GM21390 (cell line): ENCODE data around the gene RASL11B.
A peak's percentile ranks its signal among the peaks of the same experiment; 100 is the strongest.
"Not testable (repeated sequence)": the region's sequence is repeated elsewhere in the genome, so short reads cannot be mapped to it uniquely, and the experiment has no call there.

Experiments used
- ATAC-seq: cut with Tn5 transposase; IDR thresholded peaks from one replicate; pipeline ENCODE4 v1.9.1; 2021; ENCODE audit not compliant: unreplicated experiment

RASL11B gene, protein sequence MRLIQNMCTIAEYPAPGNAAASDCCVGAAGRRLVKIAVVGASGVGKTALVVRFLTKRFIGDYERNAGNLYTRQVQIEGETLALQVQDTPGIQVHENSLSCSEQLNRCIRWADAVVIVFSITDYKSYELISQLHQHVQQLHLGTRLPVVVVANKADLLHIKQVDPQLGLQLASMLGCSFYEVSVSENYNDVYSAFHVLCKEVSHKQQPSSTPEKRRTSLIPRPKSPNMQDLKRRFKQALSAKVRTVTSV

DNA sequence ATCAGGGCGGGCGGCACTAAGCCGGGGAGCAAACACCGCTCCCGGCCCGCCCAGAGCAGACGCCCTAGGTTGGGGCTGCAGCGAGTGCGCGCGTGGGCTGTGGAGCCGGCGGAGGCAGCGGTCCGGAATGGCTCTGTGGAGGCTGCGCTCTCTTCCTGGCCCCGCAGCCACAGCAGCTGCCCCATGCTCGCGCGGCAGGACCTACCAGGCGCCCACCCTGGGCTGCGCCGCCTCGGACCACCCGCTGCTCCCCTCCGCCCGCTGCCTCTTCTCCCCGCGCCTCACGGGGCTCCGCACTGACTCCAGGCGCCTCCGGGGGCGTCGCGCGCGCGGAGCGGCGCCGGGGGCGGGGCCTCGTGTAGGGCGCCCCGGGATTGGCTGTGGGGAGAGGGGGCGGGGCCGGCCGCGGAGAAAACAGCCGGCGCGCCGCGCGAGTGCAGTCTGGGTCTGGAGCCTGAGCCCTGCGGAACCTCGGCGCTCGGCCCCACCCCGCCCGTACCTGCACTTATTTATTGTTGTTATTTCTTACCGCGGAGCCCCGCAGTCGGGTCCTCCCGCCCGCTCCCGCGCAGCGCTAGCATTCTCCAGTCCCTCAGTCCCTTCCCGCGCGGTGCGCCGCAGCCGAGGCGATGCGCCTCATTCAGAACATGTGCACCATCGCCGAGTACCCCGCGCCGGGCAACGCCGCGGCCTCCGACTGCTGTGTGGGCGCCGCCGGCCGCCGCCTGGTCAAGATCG lies at the start of gene RASL11B:
Gene RASL11B (plus strand): TSS at position 439 of the 738 bp plus-strand sequence. CDS start 191 bp downstream, at position 630.
- peak; percentile 98 for ATAC-seq

DNA sequence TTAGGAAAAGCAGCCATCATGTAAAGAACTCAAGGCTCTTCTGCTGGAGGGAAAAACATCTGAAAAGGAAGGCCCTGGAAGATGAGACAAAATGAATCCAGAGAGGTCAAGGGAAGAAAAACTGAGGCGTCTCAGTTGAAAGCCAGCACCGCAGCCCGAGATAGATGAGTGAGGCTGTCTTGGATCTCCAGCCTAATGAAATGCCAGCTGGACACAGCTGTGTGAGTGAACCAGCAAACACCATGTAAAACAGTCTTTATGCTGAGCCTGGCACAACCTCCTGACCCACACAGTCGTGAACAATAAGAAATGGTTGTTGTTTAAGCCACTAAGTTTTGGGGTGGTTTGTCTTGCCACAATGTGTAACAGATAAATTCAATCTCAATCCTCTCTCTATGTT lies 48.6 kb upstream of the RASL11B start:
- no peak for ATAC-seq

DNA sequence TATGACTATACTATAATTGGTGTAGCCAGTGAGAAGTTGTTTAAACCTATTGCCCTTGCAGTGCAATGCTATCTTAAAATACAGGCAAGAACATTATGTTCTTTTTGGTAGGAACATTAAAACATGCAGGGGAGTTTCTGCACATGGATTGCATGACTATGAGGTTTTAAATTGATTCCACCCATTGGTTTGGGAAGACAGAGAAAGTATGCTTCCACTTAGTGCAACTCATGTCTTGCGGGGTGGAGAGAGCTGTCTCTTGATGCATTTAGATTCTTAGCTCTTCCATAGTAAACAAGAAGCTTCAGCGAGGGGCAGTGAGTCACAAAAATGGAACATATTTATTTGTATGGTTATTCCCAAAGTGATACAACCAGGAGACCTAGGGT lies 39.5 kb upstream of the RASL11B start:
- ATAC-seq, result no peak

DNA sequence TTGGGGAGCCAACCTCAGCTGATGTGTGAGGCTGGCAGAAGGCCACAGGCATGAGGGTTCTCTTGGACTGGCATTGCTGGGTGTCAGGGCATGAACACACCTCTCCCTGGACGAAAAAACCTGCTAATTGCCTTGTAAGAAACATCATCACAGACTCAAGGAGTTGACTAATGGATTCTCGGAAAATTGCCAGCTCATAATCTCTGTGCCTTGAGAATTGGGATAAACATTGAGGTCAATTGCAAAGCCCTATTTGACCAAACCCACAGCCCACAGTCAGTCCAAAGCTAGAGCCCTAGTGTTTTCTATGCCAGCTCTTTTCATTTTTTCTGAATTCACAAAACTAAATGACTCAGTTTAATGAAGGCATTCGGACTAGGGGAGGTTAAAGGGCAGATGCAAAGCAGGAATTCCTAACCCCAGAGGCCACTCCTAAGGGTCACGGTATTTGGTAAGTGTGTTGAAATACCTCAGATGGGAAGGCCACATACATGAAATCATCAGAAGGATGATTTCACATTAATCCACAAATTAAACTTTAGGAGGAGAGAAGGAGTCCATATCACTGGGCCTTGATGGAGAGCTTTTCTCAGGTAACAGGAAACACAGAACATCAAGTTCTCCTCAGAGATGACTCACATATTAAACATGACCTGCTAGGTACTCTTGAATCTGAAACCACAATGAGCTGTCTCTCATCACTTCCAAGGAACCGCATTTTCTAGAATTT lies 39.0 kb upstream of the RASL11B start:
- no peak for ATAC-seq

DNA sequence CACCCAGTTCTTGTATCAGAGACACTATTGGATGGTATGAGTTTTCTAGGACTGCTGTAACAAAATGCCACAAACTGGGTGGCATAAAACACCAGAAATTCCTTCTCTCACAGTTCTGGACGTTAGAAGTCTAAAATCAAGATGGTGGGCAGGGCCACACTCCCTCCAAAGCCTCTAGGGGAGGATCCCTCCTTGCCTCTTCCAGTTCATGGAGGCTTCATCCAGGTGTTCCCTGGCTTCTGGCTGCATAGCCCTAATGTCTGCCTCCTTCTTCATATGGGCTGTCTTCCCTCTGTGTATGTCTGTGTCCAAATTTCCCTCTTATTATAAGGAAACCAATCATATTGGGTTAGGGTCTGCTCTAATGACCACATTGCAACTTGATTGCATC lies 38.4 kb upstream of the RASL11B start:
- no peak for ATAC-seq

DNA sequence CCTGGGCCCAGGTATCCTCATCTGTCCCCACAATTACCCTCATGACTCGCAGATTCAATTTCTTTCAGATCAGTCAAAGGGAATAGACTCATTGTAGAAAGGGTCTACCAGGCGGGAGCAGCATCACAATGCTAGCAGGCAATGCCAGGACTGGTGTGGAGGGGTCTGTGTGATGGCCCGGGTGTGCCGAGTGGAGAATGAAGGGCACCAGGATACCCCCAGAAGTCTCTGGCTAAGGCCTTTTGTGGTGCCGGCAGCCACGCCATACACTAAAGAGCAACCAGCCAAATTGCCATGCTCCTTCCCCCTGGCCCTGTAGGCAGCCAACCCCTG lies 37.9 kb upstream of the RASL11B start:
- ATAC-seq, result no peak

DNA sequence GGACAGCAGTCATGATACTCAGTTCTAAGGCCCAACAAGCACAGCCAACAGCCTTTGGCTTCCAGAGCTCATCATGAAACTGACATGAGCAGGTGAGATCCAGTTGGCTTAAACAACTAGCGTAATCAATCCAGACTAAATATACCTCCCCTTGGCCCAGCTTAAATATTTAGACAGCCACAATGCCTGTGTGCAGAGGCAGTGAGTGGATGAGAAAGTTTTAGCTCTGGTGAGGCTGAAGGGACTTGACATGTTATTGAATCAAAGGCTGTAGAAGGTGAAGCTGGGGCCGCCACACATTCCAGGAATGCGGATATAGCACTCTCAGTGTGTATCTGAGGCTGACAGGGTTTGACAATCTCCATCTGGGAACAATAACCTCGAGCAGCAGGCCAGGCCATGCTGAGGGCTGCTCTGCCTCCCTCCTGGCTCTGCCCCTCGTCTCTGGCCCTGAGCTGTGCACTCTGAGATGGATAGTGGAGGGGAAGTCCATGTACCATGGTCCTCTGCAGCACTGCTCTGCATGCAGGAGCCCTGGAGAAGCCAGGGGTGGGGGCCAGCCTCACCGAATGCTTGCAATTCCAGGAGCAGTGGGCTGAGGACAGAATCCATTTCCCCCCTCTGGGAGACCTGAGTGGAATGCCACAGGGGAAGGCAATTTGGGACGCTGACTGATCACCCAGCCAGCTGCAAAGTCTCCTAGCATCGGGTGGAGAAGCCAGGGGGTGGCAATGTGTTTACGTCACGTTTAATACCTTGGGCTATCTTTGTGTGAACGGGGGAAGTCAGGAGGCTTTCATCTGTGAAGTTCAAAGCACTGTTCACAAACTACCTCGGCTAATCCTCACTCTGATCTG lies 37.3 kb upstream of the RASL11B start:
- ATAC-seq, result no peak

DNA sequence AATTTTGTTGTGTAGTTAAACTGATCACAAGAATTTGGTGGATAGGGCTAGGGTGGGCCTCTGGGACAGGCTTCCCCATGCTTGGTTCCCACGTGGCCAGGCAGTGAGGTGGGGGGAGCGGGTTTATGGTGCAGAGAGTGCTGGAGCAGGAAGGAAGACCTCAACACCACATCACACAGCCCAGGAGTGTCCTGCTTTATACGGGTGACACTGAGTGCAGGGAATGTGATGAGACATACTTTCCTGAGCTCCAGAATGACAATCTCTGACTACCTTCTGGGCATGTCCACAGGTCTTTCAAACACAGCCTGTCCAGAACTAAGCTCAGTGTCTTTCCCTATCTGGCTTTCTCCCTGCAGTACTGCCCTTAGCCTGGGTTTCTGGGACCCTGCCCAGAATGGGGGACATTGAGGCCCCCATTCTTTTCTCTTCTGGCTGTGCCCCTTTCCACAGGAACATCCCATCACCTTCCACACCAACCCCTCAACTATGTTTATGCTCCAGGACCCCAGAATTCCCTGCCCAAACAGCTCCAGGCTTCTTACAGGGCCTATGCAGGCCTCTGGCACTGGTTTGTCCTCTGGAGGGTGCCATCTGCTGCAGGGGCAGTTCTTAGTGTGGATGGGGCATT lies 36.5 kb upstream of the RASL11B start:
- ATAC-seq, result no peak

DNA sequence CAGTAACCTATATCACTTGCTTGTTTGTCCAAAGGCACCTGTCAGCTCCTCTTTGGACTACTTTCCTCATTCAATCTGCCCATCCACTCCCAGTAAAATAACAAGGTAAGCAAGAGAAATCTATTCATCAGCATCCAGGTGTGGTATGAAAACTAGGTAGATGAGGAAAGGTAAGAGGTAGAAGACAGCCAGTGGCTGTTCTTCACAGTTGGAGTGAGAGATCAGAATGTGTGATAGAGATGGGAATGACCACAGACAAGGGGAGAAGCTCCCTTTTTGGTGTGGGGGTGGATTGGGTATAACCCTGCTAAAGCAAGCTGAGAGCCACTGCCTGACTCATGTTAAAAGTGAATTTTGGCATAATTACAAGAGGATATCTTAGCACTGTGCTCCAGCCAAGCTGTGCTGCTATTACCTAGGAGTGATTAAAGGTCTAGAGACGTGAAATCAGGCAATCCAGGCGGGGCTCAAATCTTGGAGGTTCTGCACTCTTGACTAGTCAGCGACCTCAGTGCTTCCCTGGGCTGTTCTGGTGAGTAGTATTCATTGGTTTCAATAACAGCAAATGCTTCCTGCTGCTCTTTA lies 28.1 kb upstream of the RASL11B start:
- ATAC-seq, result no peak

DNA sequence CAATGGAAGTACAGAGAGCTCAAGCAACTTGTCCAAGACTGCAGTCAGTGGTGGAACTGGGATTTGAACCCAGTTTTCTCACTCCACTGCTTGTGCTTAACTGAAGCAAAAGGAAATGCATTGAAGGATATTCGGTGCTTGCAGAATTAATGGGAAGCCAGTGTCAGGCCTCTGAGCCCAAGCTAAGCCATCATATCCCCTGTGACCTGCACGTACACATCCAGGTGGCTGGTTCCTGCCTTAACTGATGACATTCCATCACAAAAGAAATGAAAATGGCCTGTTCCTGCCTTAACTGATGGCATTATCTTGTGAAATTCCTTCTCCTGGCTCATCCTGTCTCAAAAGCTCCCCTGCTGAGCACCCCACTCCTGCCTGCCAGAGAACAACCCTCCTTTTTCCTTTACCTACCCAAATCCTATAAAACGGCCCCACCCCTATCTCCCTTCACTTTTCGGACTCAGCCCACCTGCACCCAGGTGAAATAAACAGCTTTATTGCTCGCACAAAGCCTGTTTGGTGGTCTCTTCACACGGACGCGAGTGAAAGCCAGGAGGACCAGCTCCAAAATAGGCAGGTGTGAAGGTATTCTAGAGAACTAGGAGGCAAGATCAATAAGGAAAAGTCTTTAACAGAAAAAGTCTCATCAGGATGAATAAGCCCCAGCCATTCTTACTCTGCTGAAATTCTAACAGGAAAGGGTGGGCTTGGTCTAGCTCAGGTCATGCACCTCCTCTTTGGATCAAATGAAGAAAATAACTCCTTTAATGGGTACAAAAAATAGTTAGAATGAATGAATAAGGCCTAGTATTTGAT lies 27.3 kb upstream of the RASL11B start:
- ATAC-seq, result not testable (repeated sequence)

DNA sequence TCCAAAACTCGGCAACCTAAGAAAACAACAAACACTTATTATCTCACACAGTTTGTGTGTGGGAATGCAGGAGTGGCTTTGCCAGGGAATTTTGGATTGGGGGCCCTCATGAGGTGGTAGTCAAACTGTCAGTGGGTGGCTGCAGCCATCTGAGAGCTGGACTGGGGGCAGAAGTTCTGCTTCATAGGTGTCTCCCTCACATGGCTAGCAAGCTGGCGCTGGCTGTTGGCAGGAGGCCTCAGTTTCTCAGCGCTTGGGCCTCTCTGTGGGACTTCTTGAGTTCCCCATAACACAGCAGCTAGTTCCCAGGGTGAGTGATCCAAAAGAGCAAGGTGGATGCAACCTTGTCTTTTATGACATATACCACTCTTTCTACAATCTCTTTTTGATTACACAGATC lies 26.0 kb upstream of the RASL11B start:
- ATAC-seq, result no peak

DNA sequence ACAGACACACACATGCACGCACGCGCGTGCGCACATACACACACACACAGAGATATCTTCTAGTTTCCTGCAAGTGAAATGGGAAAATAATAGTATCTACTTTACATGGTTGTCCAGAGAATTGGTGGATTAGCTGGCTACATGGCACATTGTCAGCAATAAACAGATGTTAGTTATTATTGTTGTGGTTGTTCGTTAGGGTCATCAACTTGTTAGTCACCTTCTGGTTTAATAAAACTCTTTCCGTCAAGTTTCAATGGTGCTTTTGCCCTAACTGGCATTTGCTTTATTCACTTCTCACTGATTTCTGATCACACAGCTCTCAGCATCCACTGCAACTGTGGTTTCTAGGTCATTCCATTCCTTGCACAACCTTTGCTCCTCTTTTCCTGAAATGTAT lies 25.4 kb upstream of the RASL11B start:
- no peak for ATAC-seq

DNA sequence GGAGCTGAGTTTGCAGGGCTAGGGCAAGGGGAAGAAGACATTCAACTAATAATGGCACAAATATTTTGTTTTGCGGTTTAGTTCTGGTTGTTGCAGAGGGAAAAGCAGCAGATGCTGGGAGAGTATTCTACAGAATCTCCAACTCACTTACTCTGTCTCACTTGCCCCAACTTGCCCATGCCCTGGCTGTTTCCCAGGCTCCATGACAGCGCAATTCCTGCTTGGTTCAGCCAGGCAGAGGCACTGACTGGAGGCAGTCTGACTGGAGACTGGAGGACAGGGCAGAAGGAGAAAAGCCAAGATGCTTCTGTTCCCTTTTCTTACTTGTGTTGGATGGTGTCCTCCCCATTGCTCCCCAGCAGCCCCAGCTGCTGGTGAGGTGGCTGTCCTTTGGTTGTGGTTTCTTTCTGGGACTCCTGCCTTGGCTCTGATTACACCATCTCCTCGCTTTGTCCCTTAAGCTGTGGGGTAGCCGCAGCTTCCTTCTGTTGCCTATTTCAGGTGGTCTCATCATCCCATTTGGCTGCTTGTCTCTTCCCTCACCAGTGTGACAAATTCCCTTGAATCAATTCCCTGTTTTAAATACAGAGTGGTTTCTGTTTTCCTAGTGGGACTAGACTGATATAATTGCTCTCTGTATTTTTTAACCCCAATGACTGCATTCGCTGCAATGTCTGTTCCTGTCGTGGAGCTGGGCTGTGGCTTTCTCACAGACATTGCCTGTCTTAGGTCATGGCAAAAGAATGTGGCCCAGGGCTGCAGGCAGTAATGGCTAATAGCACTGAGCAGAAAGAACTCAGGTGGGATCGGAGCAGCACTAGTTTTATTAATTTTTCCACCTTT lies 24.2 kb upstream of the RASL11B start:
- no peak for ATAC-seq

DNA sequence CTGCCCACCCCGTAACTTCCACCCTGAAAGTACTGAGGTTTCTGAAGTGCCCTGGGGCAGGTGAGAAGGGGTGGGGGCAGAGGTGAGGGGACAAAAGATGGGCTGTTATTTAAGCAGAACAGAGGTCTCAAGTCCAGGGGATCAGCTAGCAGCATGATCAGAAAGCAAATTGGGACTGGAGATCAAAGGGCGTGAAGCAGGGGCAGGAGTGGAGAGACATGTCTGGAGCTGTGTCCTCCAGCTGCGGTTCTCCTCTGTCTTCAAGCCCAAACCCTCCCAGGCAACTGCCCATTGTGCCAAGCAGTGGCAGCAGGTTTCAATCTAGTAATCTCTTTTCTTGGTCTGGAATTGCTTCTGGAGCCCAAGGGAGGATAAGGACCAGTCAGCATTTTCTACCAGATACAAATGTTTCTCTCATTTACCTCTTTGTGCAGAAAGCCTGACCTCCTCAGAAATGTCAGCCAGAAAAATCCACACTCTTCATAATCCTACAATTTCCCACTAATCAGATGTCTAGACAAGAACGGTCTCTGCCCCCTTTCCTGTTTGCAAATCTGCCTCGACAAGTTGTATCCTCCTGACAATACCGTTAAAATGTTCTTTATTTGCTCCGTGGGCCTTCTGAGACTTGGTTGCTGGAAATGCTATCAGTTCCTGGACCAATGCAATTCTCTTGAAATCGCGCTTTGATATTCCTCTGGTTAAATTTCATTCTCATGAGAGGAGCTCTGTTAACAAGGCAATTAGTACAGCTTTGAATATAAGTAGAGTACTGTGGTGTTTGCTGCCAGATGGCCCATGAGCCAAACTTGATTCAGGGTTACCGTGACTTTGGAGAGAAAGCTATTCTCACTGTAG lies 23.2 kb upstream of the RASL11B start:
- ATAC-seq, result no peak

DNA sequence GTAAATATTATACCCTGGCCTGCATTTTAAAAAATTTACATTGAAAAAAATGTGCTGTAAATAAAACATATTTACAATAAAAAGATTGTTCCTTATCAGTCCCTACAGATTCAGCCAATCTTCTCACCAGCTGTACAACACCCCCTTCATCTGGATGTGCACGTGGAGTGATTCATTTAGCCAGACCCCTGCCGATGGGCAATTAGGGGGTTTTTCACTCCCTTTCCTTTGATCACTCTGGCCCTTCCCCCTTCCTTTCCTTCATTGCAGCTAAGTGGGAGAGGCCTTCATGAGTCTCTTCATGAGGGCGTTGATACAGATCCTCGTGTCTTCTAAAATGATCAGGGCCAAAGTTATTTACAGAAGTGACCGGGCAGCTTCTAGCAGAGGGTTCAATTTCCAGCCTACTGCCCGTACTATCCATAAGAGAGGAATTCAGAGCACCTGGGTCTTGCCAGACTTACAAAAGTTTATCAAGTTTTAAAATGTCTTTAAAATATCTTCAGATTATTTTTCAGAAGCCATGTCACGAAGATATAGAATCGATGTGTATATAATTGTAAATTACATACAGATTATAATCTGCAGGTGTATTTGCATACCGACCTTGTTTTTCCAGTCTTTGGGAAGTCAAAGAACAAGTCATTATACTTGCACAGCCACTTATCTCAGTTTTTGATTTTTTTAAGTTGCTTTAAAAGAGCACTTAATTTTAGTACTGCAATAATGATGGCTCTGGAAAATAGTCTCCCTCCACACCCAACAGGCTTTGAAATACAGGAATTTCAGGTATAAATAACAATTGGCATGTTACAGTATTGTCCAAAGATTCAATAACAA lies 21.4 kb upstream of the RASL11B start:
- no peak for ATAC-seq

DNA sequence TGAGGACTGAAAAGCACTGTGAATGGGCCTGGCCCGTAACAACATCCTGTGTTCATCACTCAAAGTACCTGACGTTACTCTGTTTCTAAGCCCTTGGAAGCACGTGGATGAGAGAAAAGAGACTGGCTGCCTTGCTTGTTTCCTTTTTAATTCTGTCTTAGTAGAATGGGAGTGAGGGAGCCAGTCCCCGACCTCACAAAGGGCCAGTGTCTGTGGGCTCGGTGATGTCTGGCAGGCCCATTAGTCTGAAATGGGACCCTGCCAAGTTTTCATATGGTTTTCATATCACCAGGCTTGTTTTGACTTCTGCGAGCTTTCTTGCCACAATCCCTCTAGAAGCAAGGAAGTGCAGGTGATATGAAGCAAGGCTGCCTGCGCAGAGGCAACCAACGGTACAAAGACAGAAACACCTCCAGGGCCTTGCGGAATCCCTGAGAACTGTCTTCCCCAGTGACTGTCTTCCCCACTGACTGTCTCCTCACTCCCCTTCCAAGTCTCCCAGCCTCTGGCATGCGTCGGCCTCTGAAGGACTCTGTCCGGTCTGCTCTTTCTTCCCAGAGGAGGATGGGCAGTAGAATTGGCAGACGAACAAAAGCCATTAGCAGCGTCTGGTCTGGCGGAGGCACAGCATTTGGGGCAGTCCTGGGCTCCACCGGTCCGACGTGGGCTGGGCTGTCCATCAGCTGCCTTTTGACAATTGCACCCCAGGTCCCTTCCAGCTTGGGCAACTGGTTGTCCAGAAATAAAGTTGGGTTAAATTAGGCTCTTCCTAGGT lies 20.2 kb upstream of the RASL11B start:
- ATAC-seq, result no peak
